SKM-1 (cell line): ENCODE results near the gene NEGR1.

Source experiments
- DNase-seq: peaks from one replicate; lab custom pipeline; 2025; ENCODE audit not compliant: unreplicated experiment; lab: John Stamatoyannopoulos, UW

NEGR1 gene

DNA sequence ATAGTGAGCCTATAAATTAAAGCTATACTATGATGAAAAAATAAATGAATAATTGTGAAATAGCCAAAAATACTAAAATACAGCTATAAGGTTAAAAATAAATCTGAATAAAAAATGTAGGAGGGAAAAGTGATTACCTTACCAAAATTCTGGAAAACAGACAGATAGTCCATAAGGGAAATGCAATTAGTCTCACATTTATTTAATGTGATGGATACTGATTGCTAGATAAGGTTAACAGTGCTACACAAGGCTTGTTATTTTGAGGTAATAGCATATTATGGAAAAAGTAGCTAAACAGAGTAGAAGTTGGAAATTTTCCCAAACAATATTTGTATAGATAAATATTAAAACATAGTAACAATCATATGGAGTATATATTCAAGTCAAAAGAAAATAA lies 413.0 kb downstream of the NEGR1 start:
- DNase-seq = no peak

- DNase-seq = no peak
Measured at GRCh38 chr1:71862756-71863155, 419.6 kb downstream of the NEGR1 start.

GRCh38 chr1:71861022-71861421 lies 421.3 kb downstream of the NEGR1 start:
- no peak for DNase-seq

GRCh38 chr1:71859806-71860205 lies 422.5 kb downstream of the NEGR1 start:
- DNase-seq = no peak

GRCh38 chr1:71857862-71858261 lies 424.5 kb downstream of the NEGR1 start:
- DNase-seq = no peak

DNA sequence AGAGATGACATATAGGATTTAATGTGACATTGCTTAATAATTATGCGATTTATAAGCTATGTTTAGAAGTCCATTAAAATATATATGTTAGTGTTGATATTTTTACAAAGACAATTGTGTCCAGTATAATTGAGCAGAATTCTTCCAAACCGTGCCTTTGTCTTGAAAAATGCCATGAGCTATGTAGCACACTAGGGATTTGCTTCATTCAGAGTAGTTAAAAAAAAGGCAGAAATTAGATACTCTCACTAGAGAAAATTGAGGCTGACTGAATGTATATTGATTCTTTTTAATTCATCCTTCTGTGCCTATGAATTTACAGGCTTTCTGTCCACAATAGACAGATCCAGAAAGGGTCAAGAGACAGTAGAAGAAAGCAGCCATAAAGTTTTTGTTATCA lies 429.0 kb downstream of the NEGR1 start:
- DNase-seq = no peak

DNA sequence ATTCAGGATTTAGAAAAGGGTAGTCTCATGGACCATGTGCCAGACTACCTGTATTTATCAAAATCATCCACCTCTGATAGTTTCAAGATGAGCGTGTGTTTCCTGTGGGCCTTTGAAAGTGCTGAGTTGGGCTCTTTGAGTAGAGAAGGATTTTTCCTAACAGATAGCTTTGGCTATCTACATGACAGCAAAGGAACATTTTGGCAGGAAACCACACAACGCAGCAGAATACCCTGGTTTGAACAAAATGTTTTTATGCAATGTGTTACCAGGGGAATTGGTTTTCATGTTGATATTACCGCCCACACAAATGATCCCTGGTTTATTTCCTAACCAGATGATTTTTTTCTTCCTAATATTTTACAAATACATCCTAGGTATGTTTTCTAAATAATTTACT lies 431.4 kb downstream of the NEGR1 start:
- no peak for DNase-seq

DNA sequence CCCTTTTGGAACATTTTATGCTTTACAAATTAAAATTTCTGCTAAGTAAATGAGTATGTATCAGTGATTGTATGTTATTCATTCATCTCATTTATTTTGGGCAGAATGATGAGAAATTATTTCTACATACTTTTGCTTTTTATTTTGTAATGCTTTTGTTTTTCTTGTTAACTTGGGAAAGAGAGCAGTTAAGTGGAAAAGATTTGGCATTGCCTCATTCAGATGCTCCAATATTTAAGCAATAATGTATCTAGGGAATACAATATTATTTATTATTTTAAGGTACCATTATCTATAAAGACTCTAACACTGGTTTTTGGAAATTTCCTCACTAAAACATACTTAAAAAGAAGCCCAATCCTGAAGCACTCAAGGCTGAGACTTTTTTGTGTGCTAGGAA lies 431.8 kb downstream of the NEGR1 start:
- no peak for DNase-seq

- no peak for DNase-seq
Measured at GRCh38 chr1:71843012-71843411, 439.3 kb downstream of the NEGR1 start.

DNA sequence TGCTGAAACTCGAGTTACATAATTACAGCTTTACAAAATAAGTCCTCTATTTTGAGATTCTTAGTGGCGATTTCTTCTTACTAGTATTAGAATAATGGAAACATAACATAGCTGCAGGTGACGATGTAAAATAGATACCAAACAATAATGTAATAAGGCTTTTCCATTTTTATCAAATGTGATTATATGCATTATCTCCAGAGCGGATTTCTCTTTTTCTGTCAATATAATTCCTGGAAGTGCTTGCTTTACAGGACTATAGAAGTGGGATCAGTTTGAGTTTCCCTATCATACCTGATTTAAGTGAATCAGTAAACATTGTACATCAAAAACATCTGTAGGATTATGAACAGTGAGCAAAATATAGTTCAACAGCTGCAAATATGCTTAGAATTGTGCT lies 442.5 kb downstream of the NEGR1 start:
- DNase-seq = no peak

DNA sequence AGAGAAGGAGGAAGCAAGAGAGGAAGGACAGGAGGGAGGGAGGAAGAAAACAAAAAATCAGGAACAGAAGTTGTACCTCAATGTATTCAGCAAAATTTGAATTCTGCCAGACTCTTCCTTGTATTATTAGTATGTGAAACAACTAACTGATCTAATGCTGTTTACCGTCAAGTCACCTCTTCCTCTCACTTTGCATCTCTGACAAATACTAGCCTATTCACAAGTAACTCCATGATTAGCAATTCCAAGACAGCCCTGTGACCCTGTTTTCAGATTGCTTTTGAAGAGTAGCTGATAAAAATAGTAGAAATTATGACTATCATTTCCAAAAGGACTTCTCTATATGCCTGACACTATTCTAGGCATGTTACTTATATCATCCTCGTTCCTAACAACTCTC lies 445.4 kb downstream of the NEGR1 start:
- DNase-seq = no peak

DNA sequence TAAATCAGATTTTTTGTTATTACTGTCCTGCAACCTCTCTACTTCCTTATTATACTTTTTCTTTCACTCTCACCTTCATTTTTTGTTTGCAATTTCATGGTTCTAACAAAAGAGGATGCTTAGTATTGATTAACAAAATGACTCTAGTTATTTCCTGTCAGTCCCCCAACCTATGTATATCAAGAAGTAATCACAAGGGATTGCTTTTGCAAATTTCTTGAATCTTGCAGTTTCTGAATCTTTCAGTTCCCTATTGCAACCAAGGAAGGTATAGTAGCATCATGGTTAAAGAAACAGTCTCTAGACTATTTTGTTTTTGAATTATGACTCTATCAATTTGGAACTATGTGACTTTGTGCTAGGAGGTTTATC lies 446.9 kb downstream of the NEGR1 start:
- DNase-seq = no peak

DNA sequence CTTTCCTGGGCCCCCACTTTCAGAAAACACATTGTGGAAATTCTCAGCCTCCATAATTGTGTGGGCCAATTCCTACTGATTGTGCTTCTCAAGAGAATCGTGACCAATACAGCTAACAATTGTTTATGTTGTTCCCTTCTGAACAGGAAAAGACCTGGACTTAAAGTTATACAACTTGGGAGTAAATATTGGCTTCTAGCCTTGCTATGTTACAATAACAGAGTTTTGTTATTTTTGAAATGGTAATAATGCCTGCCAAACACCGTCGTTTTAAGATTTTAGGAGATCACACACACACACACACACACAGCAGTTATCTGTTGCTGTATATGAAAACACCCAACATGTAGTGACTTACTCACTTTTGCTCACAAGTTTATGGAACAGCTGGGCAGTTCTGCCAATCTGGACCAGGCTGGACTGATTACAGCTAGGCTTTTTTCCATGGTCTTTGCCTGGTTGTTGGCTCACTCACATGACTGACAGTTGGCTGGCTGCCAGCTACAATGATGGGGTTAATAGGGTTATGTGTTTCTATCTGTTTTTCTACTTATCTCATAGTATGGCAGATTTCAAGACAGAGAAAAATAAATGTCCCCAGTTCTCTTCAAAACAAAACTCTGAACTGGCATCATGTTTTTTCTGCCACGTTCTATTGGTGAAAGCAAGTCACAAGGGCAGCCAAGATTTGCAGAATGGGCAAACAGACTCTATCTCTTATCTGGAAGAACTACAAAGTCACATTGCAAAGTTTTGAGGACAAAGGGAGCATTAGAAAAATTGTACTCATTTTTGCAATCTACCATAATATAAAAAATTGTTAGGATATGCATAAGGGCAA lies 447.5 kb downstream of the NEGR1 start:
- DNase-seq = no peak

GRCh38 chr1:71831646-71832045 lies 450.7 kb downstream of the NEGR1 start:
- no peak for DNase-seq

DNA sequence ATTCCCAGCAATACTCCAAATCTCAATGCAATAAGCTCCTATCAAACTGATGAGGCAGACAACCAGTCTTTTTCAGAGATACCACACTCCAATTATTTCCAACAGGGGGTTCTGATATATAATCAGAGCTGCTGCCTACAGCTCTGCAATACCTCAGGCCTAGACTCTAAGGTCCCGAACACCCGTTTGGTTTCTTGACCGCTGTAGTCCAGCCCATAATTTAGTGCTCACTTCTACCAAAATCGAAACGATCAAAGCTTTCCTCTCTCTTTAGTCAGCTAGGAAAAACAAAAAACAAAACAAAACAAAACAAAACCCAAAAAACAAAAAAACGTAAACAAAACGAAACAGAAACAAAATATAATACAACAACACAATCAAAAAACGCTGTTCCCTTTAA lies 453.0 kb downstream of the NEGR1 start:
- DNase-seq = no peak

DNA sequence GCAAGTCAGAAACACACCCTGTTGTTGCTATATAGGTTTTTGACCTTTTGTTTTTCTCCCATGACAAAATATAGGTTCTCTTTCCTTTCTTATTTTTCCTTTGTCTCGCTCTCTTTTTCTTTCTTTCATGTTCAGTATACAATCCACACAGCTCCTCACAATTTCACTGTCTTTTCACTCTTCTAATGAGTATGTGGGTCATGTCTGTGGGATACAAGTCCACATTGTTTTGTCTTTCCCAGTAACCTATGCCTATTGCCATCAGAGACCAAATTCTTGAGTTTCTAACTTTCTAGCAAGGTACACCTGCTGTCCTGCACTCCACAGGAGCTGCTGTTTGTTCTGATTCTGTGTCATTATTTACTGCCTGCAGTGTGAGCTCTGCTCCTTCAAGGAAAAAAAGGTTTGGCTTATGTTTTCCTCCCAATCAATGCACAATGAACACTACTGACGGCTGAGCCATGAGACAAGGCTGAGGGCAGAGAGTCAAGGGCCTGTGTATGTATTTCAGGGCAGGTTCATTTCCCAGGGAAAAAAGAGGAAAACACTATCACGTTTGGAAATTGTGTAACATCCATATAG lies 453.8 kb downstream of the NEGR1 start:
- DNase-seq = no peak

DNA sequence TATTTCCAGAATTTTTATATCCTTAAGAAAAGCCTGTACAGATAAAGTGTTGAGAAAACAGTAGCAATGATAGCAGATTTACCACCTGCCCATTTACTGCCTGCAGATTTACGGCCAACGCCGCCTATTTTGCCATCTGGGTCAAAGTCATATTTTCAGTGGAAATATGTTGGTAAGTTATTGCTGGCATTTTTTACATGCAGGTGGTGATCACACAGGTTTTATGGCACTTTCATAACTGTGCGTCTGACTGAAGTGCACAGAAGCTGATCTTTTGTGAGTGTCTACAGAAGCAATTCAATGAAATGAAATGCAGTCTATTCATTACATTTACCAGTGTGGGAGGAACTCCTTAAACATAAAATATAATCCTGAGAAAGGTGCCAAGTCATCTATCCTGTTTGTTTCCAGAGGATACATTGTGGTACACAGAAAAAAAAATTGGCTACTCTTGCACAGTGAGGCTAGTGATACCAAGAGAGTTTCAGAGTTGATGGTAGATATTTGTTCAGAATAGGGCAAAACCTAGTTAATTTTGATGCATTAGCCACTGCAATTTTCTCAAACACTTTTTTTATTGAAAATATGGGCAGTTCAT lies 458.5 kb downstream of the NEGR1 start:
- DNase-seq = no peak

- no peak for DNase-seq
Measured at GRCh38 chr1:71817028-71817427, 465.3 kb downstream of the NEGR1 start.

DNA sequence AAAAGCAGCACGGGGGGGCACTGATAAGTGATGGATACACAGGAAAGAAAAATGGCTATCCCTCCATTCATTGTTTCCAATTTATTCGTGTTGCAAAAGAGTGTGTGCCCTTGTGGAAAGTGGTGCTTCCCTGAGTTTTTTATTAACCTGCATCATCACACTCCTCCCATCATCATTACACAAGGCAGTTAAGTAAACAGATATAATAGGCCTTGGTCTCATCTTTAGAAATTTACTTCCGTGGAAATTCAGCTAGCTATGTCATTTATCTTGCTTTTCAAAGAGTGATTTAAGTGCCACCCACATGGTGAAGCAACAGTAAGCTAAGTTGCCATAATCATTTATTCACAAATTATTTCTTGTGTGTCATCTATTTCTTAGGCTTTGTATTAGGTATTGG lies 473.3 kb downstream of the NEGR1 start:
- DNase-seq = no peak

DNA sequence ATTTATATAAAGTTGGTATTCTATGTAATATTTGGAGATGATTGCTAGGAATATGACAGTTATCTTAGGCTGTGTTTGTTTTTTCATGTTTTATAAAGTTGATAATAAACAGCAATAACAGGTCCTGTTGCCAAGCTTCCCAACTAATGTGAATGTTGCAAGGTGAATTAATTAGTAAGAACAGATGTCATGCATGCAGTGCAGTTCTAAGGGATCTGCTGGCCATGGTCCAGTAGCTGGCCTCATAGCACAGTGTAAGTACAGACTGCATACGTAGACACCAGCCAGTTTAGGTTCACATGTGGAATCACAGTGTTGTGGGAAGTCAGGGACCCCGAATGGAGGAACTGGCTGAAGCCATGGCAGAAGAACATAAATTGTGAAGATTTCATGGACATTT lies 478.2 kb downstream of the NEGR1 start:
- no peak for DNase-seq

DNA sequence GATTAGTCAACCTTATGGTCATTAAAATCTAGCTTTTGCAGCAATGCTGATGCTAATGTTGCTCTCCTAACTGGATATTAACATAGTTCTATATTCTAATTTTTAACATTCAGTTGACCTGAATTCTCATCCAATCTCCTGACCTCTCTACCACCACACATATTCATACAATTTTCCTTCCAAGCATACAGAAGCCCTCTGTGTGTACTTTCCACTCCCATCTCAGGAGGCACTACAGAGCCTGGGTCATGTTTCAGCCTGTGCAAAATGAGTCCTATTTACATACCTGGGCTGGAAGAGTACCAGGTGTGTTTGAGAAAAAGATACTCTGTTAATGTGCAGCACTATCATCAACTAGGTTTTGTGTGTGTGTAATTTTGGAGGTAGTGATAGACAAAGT lies 486.3 kb downstream of the NEGR1 start:
- no peak for DNase-seq

DNA sequence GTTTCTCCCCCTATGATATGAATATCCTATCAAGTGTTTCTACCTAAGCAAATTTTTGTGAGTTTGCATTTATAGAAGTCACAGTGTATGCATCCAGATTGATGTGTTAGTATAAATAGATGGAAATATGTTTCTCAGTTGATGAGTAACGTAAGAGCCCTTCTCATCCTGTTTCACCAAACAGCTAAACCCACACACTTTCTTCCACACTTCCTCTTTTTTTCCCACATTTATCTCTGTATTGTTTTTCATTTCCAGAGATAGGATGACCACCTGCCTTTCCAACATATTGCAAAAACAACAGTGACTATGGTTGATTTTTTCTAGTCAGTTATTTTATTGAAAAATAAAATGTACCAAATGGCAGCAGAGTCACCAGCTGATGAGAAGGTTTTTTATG lies 490.1 kb downstream of the NEGR1 start:
- DNase-seq = no peak

DNA sequence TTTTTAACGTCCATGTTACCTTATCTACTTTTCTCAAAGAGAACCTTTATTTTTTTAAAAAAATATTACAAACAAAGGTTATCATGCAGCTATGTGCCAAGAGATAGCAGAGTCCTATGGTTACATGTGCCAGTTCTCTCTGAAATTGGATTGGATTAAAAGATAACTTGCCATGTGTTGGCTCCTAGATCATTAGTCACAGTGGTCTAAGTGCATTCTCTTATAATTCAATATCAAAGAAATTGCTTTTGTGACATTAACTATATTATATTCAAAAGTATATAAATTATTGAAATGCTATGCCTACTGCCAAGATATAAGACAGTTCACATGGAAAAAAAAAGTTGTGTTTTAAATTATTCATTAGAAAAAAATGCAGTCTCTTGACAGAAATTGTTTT lies 494.2 kb downstream of the NEGR1 start:
- no peak for DNase-seq
